GM18907 (cell line): ENCODE measurements around the gene NPEPPS.
"Not testable (repeated sequence)": the region's sequence is repeated elsewhere in the genome, so short reads cannot be mapped to it uniquely, and the experiment has no call there.

ENCODE experiments used
- ATAC-seq: cut with Tn5 transposase; IDR thresholded peaks from one replicate; pipeline ENCODE4 v1.9.1; 2021; ENCODE audit warnings: mild to moderate bottlenecking, moderate library complexity; ENCODE audit not compliant: unreplicated experiment

The NPEPPS gene, protein sequence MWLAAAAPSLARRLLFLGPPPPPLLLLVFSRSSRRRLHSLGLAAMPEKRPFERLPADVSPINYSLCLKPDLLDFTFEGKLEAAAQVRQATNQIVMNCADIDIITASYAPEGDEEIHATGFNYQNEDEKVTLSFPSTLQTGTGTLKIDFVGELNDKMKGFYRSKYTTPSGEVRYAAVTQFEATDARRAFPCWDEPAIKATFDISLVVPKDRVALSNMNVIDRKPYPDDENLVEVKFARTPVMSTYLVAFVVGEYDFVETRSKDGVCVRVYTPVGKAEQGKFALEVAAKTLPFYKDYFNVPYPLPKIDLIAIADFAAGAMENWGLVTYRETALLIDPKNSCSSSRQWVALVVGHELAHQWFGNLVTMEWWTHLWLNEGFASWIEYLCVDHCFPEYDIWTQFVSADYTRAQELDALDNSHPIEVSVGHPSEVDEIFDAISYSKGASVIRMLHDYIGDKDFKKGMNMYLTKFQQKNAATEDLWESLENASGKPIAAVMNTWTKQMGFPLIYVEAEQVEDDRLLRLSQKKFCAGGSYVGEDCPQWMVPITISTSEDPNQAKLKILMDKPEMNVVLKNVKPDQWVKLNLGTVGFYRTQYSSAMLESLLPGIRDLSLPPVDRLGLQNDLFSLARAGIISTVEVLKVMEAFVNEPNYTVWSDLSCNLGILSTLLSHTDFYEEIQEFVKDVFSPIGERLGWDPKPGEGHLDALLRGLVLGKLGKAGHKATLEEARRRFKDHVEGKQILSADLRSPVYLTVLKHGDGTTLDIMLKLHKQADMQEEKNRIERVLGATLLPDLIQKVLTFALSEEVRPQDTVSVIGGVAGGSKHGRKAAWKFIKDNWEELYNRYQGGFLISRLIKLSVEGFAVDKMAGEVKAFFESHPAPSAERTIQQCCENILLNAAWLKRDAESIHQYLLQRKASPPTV

GRCh38 chr17:47530557-47531232 is at the start of gene NPEPPS:
Gene NPEPPS, plus strand, starts transcription at chr17:47531108. Its CDS starts 193 bp downstream, at chr17:47531301.
- peak; percentile 72 for ATAC-seq

GRCh38 chr17:47491841-47492212 is 39.1 kb upstream of the NPEPPS start:
- not testable (repeated sequence) for ATAC-seq

DNA sequence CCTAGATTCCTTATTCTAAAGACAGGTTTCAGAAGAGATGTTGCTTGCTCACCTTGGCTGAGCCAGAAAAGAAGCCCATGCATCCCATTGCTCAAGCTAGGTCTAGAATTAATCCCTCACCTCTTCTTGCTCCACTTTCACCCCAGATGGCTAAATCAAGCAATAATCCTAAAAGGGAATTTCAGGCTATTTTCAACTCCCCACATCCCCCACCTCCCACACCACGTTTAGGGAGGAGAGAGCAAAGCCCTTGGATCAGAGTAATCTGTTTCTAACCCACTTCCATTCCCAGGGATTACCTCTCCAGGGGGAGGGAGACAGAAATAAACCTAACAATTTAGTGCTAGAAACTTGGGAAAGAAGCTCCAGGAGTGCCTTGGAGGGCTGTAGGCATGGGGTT is 31.8 kb upstream of the NPEPPS start:
- ATAC-seq: not testable (repeated sequence)

DNA sequence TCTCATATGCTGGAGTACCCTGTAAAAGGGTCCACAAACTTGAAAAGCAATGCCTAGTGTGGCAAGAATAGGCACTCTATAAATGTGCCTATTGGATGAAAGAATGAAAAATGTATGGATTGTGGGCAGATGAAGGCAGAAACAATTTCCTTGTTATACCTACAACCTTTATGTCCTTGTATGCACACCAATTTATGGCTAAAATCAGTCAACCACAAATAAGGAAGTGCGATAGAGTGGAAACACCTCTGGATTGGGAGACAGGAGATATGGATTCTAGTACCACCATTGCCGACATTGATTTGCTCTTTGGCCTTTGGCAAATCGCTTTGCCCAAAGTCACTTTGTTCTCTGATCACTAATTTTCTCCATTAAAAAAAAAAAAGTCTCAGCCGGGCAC is 31.4 kb upstream of the NPEPPS start:
- ATAC-seq: not testable (repeated sequence)

- ATAC-seq: not testable (repeated sequence)
These were observed 30.3 kb upstream of the NPEPPS start for GRCh38 chr17:47500620-47501019.

DNA sequence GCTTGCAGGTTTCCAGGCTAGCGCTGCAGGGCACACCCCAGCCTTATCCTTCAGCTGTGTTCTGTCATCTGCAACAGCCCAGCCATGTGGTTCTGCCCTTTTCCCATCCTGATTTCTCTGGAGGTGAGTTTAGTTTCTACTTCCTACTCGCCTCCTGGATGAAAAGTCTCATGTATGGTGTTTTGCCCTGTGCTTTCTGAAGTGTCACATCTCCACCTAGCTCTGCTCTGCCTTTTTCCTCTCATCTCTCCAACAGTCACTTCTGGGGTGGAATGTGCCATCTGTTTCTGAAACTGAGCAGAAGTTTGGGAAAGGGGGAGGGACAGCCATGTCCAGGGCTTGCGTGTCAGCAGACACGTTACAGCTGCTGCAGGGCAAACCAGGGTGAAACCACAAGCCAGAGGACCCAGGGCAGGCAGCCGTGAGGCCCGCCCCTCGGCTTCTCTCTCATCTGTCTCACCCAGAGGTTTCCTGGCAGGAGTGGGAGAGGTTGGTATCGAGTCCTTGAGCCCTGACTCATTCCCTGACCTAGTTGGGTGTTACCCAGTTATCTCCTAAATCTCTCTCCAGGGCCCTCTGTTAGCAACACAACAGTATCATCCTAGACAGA is 28.7 kb upstream of the NPEPPS start:
- ATAC-seq: peak; percentile 74

DNA sequence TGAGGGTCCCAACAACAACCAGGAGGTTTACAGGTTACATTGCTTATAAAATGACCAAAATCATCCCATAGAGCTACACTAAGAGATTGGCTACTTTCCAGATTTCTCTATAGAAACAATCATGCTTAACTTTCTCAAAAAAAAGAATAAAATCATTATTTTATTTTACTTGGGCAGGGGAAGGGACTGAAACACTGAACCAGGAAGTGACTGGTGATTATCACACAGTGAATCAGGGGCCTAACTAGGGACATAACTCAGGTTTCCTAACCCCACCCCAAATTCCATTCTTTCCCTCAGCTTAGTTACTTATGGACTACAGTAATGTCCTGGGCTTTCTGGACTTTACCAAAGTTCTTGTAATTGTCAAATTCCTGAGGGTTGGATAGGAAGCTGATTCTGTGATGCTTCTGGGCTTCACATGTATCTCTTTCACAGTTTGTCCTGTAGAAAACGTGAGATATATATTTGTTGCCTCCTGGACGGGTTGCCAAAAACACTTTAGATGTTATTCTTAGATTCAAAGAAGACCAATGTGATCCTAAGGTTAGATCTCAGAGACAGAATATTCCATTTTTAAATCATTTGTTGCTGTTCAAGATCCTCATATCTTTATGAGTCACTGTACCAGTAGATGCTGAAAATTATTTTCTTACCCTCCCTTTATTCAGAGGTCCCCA is 28.0 kb upstream of the NPEPPS start:
- peak; percentile 10 for ATAC-seq

- not testable (repeated sequence) for ATAC-seq
These were observed 19.2 kb upstream of the NPEPPS start for GRCh38 chr17:47511701-47512146.

- not testable (repeated sequence) for ATAC-seq
These were observed 17.6 kb upstream of the NPEPPS start for GRCh38 chr17:47513301-47513700.

- not testable (repeated sequence) for ATAC-seq
These were observed 12.0 kb upstream of the NPEPPS start for GRCh38 chr17:47518880-47519279.

- not testable (repeated sequence) for ATAC-seq
These were observed 11.5 kb upstream of the NPEPPS start for GRCh38 chr17:47519365-47519764.

GRCh38 chr17:47520279-47520678 is 10.6 kb upstream of the NPEPPS start:
- not testable (repeated sequence) for ATAC-seq

GRCh38 chr17:47521434-47521833 is 9.5 kb upstream of the NPEPPS start:
- not testable (repeated sequence) for ATAC-seq

- not testable (repeated sequence) for ATAC-seq
These were observed 8.6 kb upstream of the NPEPPS start for GRCh38 chr17:47522341-47522740.

- peak; percentile 39 for ATAC-seq
These were observed 419 bp downstream of the NPEPPS start for GRCh38 chr17:47531233-47531820.

DNA sequence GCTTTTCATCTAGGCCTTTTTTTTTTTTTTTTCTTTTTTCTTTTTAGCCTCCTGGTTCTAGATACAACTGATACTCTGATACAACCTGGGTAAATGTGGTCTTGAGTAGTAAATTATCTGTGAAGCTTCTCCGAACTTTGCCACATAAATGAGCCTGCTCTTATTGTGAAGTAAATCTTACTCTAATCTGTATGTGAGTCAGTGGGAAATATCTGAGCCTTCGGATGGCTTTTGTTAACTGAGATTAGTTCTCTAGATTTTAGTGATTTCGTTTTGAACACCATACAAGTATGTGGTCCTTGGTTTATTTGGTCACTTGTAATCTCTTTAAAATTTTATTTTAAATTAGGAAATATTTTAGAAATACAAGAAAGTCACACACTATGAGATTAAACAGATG is 8.2 kb downstream of the NPEPPS start:
- not testable (repeated sequence) for ATAC-seq

GRCh38 chr17:47541676-47542075 is 10.8 kb downstream of the NPEPPS start:
- ATAC-seq: not testable (repeated sequence)

DNA sequence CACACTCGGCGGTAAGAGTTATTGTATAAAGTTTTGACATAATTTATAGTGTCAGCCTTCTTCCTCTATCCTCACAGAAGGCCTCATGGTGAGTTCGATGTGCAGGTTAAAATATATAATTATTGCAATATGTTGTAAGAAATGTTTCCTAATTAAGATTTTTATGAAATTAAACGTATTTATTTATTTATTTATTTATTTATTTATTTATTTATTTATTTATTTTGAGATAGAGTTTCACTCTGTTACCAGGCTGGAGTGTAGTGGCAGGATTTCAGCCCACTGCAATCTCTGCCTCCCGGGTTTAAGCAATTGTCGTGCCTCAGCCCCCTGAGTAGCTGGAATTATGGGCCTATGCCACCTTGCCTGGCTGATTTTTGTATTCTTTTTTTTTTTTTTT is 13.4 kb downstream of the NPEPPS start:
- not testable (repeated sequence) for ATAC-seq

DNA sequence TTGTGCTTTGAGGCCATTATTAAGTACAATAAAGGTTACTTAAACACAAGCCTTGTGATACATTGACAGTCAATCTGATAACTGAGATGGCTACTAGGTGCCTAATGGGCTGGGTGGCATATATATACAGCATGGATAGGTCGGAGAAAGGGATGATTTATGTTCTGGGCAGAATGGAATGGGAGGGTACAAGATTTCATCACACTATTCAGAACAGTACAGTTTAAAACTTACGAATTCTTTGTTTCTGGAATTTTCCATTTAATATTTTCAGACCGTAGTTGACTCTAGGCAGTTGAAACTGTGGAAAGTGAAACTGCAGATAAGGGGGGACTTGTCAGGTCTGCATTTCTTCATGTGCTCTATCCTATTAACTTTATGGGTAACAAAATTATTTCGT is 23.8 kb downstream of the NPEPPS start:
- ATAC-seq: not testable (repeated sequence)
